Measurements from ENCODE around the gene WDR47. TPM values are rescaled to one million over a fixed set of nuclear protein-coding genes. Genes with fewer than 3 reads are reported as not detected.

The WDR47 gene
- total and polyA plus RNA-seq, 2 of the 8 experiments (the other 6 are each of a cell fraction or from before 2014, with no cell fraction given): 1.9 to 6.7 TPM

- no peak for TF ChIP-seq CBX5 (IDR thresholded peaks at IDR 0.05; ENCODE audit: low read depth, low read length)
- TF ChIP-seq EGR1 (IDR thresholded peaks at IDR 0.05; ENCODE audit: borderline replicate concordance, low read depth, low read length): no peak
- TF ChIP-seq HDAC2 (IDR thresholded peaks at IDR 0.05; ENCODE audit: borderline replicate concordance in 1 of 2, low read depth in 2 of 2, low read length in 2 of 2): no peak
- no peak for TF ChIP-seq TBP (IDR thresholded peaks at IDR 0.05; ENCODE audit: low read depth, low read length)
- TF ChIP-seq GABPA (IDR thresholded peaks at IDR 0.05; ENCODE audit: borderline replicate concordance, insufficient read depth, low read length): no peak
Measured at GRCh38 chr1:108953452-108953851, 88.5 kb downstream of the WDR47 start (continued).
